Mesothelial cell of epicardium (in vitro differentiated cells): ENCODE data around the gene LRRK2. TPM values are rescaled to one million over a fixed set of nuclear protein-coding genes. Genes with fewer than 3 reads are reported as not detected.
"Not testable (repeated sequence)": the region's sequence is repeated elsewhere in the genome, so short reads cannot be mapped to it uniquely, and the experiment has no call there.

Source experiments
- DNase-seq, 2 experiments: peaks; one replicate each; pipeline ENCODE4 v3.0.0; 2021; ENCODE audit warnings: low spot score in 2 of 2; ENCODE audit not compliant: unreplicated experiment in 2 of 2
- H3K27ac Mint-ChIP-seq: 2 replicates; pipeline ENCODE4 v1.8.0; 2021; ENCODE audit warnings: mixed read lengths
- H3K27me3 Mint-ChIP-seq: 2 replicates; pipeline ENCODE4 v1.8.0; 2021; ENCODE audit warnings: low read depth, mixed read lengths
- H3K36me3 Mint-ChIP-seq: 2 replicates; pipeline ENCODE4 v1.8.0; 2021; ENCODE audit warnings: mixed read lengths
- H3K4me1 Mint-ChIP-seq: 2 replicates; pipeline ENCODE4 v1.8.0; 2021; ENCODE audit warnings: mixed read lengths
- H3K4me3 Mint-ChIP-seq: 2 replicates; pipeline ENCODE4 v1.8.0; 2021; ENCODE audit warnings: mild to moderate bottlenecking, moderate library complexity, mixed read lengths
- H3K9me3 Mint-ChIP-seq: 2 replicates; pipeline ENCODE4 v1.8.0; 2021; ENCODE audit warnings: mixed read lengths
- CTCF ChIP-seq: fragments of 200-600 bp; sonication (generic); IDR thresholded peaks from one replicate; pipeline ENCODE4 v1.5.0; 2021; ENCODE audit warnings: antibody characterized with exemption; ENCODE audit not compliant: unreplicated experiment
- total RNA-seq: library from RNA; stranded (reverse); gene quantifications from 3 replicates; pipeline ENCODE4 v1.2.1, GENCODE V29; 2021

The LRRK2 gene
- total RNA-seq, 1 donor from 2014 or later, result 1.6 TPM

- Mint-ChIP-seq H3K36me3 (no peaks in the 10 kb centered on the region), H3K9me3 (no peaks in the 10 kb centered on the region), H3K27ac (no peak overlapping the region), H3K4me1 (peaks cover 22% of the 10 kb centered on the region), H3K4me3 (no peak overlapping the region), H3K27me3 (no peaks in the 10 kb centered on the region)
- no peak for DNase-seq
- no peak for TF ChIP-seq CTCF
These were observed 119.5 kb downstream of the LRRK2 start for GRCh38 chr12:40344312-40344711.

- TF ChIP-seq CTCF, result no peak
- Mint-ChIP-seq H3K36me3 (peaks cover 2% of the 10 kb centered on the region), H3K4me1 (peaks cover 7% of the 10 kb centered on the region), H3K9me3 (peaks cover 4% of the 10 kb centered on the region), H3K27ac (no peak overlapping the region), H3K27me3 (no peaks in the 10 kb centered on the region), H3K4me3 (no peak overlapping the region)
- no peak for DNase-seq
These were observed 127.2 kb downstream of the LRRK2 start for GRCh38 chr12:40351976-40352375.

GRCh38 chr12:40375076-40375475, 150.3 kb downstream of the LRRK2 start:
- no peak overlapping the region for H3K27ac Mint-ChIP-seq

GRCh38 chr12:40376533-40377267, 151.9 kb downstream of the LRRK2 start:
- Mint-ChIP-seq H3K27me3 (no peaks in the 10 kb centered on the region), H3K9me3 (peaks cover 12% of the 10 kb centered on the region), H3K4me3 (no peak overlapping the region), H3K36me3 (no peaks in the 10 kb centered on the region), H3K4me1 (no peaks in the 10 kb centered on the region), H3K27ac (no peak overlapping the region)
- no peak for TF ChIP-seq CTCF
- no peak for DNase-seq

More at GRCh38 chr12:40375076-40375475, 150.3 kb downstream of the LRRK2 start:
- DNase-seq, result no peak
- TF ChIP-seq CTCF, result no peak
- Mint-ChIP-seq H3K36me3 (no peaks in the 10 kb centered on the region), H3K9me3 (peaks cover 12% of the 10 kb centered on the region), H3K4me1 (no peaks in the 10 kb centered on the region), H3K4me3 (no peak overlapping the region), H3K27me3 (no peaks in the 10 kb centered on the region)

GRCh38 chr12:40378691-40379090, 153.9 kb downstream of the LRRK2 start:
- no peak for DNase-seq
- Mint-ChIP-seq H3K4me3 (no peak overlapping the region), H3K9me3 (peaks cover 12% of the 10 kb centered on the region), H3K27ac (no peak overlapping the region), H3K27me3 (no peaks in the 10 kb centered on the region), H3K4me1 (no peaks in the 10 kb centered on the region), H3K36me3 (no peaks in the 10 kb centered on the region)
- no peak for TF ChIP-seq CTCF

- Mint-ChIP-seq H3K27me3 (no peaks in the 10 kb centered on the region), H3K27ac (no peak overlapping the region), H3K36me3 (no peaks in the 10 kb centered on the region), H3K4me1 (no peaks in the 10 kb centered on the region), H3K9me3 (peaks cover 7% of the 10 kb centered on the region), H3K4me3 (no peak overlapping the region)
- DNase-seq, result no peak
- no peak for TF ChIP-seq CTCF
These were observed 157.4 kb downstream of the LRRK2 start for GRCh38 chr12:40382217-40382616.

- H3K27me3 Mint-ChIP-seq, H3K4me1 Mint-ChIP-seq, H3K36me3 Mint-ChIP-seq, H3K4me3 Mint-ChIP-seq, H3K27ac Mint-ChIP-seq, DNase-seq, H3K9me3 Mint-ChIP-seq: not testable (repeated sequence)
These were observed 162.5 kb downstream of the LRRK2 start for GRCh38 chr12:40387279-40387678.
